Middle frontal gyrus (tissue), 1 donor: ENCODE measurements around the gene E4F1.

Experiments
- DNase-seq: peaks from one replicate; pipeline ENCODE4 v3.0.0-alpha.2; 2015; ENCODE audit warnings: low spot score; ENCODE audit errors: extremely low spot score

E4F1 gene, protein sequence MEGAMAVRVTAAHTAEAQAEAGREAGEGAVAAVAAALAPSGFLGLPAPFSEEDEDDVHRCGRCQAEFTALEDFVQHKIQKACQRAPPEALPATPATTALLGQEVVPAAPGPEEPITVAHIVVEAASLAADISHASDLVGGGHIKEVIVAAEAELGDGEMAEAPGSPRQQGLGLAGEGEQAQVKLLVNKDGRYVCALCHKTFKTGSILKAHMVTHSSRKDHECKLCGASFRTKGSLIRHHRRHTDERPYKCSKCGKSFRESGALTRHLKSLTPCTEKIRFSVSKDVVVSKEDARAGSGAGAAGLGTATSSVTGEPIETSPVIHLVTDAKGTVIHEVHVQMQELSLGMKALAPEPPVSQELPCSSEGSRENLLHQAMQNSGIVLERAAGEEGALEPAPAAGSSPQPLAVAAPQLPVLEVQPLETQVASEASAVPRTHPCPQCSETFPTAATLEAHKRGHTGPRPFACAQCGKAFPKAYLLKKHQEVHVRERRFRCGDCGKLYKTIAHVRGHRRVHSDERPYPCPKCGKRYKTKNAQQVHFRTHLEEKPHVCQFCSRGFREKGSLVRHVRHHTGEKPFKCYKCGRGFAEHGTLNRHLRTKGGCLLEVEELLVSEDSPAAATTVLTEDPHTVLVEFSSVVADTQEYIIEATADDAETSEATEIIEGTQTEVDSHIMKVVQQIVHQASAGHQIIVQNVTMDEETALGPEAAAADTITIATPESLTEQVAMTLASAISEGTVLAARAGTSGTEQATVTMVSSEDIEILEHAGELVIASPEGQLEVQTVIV

DNA sequence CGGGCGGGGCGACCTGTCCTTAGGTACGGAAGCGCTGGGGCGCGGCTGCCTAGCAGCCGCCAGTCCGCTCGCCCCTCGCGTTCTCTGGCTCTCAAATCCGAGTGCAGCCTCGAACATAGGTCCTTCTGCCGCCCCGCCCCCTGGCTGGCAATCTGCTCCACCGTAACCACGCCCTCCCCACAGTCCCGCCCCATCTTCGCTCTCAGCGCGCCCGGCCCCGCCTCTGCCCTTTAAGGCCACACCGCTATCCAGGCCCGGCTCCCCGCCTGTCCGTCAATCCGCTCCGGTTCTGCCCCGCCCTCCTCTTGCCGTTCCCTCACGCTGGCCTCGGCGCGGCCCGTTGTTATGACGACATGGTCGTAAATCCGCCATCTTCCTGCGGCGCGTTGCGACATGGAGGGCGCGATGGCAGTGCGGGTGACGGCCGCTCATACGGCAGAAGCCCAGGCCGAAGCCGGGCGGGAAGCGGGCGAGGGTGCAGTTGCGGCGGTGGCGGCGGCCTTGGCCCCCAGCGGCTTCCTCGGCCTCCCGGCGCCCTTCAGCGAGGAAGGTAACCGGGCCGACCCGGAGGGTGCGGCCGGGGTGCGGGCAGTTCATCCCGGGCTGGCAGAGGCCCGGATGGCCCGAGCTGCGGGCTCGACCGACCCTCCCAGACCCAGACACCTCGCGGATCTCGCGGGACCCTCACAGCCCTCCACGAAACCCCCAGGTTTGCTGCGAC, at the start of gene E4F1:
Gene E4F1, plus strand, starts transcription at position 371 of the 721 bp plus-strand sequence. Its CDS starts 23 bp downstream, at position 394.
- peak; percentile 94 for DNase-seq

DNA sequence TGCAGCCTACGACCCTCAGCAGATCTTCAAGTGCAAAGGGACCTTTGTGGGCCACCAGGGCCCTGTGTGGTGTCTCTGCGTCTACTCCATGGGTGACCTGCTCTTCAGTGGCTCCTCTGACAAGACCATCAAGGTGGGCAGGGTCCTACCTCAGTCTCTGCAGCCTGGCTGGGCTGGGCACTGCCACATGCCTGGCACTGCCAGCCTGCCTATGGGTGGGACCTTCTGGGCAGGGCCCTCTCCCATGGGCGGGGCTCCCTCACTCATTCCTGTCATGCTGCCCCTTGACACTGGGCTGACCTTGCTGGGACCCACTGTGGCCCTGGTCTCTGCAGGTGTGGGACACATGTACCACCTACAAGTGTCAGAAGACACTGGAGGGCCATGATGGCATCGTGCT, 49.5 kb upstream of the E4F1 start:
- DNase-seq = no peak

DNA sequence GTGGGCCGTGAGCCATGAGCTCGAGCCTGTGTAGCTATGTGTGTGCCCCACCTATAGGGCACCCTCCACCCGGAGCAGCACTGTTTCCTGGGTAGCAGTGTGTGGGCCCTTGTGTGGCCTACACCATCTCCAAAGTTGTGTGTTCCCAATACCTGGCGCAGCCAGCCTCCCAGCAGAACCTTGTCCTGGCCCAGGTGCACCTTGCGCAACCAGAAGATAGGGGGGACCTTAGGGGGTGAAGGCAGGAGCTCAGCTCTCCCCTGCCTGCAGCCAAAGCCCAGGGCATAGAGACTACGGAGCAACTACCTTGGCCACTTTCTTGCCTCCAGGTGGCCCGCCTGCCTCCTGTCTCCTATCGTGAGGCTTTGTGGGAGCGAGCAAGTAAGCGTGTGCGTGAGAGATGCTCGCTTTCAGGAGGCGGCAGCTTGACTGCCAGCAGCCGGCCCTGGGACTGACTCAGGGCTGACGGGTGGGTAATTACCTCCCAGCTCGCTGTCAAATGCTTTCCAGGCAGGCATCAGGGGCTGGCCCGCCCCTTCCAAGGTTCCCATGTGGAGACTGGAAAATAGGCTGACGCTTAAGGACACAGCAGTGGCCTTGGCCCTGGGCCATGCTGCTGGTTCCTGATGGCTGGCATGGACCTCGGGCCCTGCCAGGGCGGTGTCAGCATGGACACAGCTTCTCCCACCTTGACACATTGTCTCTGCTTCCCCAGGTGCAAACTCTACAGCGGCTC, 48.8 kb upstream of the E4F1 start:
- DNase-seq = no peak

DNA sequence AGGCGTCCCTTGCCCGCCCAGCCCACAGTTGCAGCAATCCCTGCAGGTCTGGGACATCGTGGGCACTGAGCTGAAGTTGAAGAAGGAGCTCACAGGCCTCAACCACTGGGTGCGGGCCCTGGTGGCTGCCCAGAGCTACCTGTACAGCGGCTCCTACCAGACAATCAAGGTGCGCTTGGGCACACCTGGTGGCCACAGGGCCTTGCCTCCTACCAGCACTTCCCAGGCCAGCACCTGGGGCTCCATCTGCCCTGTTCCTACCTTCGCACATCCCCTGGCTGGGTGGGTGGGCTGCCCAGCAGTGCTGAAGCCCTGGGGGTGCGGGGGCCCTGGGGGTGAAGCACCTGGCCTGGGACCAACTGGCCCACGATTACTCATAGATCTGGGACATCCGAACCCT, 47.9 kb upstream of the E4F1 start:
- DNase-seq = no peak

DNA sequence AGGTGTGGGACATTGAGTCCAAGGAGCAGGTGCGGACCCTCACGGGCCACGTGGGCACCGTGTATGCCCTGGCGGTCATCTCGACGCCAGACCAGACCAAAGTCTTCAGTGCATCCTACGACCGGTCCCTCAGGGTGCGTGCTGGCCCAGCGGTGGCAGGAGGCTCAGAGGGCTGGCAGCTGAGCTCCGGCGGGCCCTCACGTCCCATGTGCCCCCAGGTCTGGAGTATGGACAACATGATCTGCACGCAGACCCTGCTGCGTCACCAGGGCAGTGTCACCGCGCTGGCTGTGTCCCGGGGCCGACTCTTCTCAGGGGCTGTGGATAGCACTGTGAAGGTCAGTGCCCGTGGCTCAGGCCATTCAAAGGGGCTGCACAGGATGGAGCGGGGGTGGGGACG, 47.3 kb upstream of the E4F1 start:
- no peak for DNase-seq

DNA sequence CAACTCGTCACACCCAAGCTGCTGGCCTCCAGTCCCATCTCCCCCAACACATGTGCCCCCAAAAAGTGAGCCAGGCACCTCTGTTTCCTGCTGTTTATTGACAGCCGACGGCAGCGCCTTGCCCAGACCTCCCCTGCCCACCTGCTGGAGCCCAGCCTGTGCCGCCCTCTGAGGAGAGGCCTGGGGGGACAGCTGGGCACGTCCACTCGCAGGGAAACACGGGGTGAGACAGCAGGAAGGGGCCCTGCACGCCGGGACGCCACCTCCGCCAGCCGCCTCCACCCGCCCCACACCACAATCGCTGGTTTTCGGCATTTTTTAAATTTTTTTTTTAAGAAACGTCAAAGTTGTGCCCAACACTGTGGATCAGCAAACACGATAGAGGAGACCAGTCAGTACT, 46.3 kb upstream of the E4F1 start:
- DNase-seq = no peak

DNA sequence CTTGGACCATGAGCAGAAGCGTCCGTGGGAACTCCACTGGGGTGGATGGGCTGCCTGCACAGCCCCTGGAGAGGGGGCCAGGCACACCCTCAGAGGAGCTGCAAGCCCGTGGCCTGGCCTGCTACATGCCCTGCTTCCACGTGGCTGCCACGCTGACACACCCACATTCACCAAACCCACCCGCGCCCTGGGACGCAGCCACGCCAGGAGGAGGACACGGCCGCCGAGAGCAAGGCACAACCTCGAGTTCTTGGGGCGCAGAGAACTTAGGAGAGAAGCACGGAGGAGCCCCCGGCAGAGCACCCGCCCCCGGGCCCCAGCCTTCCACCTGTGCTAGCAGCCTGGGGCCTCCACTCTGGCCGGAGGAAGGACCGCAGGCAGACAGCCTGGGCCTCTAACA, 45.8 kb upstream of the E4F1 start:
- no peak for DNase-seq

DNA sequence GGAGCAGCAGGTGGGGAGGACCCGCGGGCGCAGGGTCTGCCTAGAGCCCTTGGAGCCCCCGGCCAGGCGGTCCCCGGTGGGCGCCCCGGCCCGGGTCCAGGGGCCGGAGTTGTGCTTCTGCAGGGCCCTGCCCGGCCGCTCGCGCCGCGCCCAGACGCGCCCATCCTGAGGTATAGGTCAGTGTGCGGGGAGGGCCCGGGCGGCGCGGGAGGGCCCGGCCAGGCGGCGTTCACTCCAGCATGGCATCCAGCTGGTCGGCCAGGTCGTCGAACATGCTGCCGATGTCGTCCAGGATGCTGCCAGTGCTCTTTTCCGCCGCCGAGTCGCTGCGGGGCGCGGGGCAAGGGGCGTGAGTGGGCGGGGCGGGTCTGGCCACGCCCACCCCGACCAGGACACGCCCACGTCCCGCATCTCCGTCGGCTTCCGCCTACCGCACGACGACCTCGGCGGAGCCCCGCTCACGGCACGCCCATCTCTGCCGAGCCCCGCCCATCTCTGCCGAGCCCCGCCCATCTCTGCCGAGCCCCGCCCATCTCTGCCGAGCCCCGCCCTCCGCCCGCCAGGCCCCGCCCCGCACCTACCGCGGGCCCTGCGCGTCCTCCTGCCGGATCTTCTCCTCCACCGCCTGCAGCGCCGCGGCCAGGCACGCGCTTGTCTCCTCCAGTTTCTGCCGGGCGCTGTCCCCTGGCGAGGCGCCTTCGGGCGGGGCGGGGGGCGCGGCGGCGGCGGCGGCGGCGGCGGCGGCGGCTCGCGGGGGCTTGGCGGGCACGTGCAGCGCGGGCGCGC, 44.9 kb upstream of the E4F1 start:
- DNase-seq = no peak

DNA sequence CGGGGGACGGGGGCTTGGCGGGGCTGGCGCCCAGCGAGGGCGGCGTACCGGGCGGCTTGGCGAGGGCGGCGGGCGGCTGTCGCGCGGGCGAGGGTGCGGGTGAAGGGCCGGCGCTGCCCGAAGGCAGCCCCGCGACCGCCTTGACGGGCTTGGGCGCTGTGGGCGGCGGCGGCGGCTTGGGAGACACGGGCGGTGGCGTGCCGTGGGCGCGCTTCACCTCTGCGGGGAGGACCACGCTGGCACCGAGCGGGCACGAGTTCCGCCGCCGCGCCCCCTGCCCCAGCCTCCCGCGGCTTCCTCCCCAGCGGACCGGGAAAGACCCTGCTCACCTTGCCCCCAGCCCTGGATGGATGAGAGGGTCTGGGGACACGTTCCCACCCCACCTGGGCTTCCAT, 44.3 kb upstream of the E4F1 start:
- DNase-seq = no peak

DNA sequence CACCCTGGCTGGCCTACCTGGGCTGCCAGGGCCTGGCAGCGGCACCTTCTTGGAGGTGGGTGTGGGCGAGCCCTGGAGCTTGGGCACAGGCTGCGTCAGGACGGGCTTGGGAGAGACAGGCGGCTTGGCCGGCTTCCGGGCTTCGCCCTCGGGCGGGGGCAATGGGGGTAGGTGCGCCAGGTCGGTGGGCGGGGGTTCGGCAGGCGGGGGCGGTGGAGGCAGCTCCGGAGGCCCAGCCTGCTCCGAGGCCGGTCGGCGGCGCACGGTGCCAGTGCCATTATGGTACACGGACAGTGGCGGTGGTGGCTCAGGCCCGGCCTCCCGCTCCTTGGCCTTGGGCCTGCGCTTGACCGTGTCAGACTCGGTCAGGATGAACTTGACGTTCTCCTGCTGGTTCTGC, 43.8 kb upstream of the E4F1 start:
- DNase-seq = no peak

DNA sequence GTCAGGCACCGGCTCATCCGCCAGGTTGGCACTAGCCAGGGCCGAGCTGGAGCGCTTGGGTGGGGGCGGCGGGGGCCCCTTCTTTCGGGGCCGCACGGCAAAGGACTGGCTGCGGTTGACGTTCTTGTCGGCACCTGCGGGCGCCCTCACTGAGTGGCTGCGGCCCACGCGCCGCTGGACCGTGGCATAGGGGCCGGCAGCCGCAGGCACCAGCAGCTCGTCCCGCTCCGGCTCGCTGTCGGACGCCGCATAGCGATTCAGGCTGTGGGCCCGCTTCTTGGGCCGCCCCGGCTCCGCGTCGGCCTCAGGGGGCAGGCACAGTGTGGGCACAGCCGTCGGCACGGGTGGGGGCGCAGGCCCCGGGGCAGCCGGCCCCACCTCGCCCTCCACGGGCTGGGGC, 42.9 kb upstream of the E4F1 start:
- DNase-seq = no peak

DNA sequence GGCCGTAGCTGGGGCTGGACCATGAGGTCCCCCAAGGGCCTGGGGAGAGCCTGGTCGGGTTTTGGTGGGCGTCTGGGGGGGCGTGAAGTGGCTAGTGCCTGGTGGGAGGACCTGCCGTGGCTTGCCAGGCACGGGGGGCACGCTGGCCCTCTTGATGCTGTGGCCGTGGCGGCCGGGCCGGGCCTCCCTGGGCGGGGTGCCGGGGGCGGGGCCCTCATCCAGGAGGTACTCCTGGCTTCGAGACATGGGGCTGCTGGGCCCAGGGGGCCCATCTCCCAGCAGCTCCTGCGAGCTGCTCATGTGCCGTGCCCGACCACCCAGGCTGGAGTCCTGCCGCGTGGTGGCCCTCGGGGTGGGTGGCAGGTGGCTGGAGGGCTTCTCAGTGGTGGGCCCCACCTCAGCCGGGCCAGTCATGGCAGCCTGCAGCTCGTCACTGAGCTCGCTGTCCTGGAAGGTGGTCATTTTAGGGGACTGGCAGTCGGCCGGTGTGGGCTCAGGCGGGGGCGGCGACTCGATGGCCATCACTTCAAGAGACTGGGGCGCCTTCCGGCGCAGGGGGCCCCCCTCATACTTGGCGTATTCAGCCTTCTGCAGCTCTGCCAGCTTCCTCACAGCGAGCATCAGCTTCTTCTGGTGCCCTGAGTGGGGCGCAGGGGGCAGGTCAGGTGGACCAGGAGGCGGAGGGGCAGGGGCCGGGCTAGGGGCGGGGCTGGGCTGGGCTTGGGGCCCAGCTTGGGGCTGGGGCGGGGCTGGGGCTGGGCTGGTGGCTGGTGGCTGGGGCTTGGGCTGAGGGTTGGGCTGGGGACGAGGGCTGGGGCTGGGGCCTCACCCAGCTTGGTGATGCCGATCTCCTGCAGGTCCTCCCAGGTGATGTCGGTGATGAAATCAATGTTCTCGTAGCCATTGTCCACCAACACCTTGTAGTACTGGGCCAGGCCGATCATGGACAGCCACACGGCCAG, 42.1 kb upstream of the E4F1 start:
- DNase-seq = no peak

DNA sequence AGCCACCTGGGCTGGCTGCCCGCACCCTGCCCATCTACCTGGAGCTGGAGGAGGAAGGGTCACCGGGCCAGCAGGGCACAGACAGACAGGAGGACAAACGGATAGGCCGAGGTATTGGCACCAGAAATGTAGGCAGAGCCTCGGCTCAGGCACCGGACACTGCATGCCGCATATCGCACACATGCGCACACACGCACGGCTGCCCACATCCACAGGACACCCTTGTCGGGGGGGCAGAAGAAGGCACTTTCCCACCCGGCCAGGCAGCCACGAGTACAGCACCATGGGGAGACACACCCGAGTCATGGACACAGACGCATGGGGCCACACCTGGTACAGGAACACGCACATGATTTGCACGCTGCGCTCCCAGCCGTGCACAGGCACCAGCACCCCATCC, 41.4 kb upstream of the E4F1 start:
- DNase-seq = no peak

DNA sequence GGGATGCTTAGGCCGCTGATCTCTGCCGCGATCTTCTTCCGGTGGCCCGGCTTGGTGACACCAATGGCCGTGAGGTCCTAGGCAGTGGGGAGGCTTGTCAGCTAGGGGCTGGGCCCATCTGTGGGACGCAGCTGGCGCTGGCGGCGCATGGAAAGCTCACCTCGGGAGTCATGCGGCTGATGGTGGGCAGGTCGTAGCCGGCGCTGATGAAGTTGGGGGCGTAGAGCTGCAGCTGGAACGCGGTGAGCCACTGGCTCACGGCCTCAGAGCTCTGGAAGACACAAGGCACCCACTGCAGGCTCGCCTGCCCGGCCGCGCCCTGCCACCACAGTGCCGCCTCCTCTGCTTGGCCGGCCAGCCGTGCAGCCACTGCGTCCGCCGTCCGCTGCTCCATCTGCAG, 39.7 kb upstream of the E4F1 start:
- no peak for DNase-seq

DNA sequence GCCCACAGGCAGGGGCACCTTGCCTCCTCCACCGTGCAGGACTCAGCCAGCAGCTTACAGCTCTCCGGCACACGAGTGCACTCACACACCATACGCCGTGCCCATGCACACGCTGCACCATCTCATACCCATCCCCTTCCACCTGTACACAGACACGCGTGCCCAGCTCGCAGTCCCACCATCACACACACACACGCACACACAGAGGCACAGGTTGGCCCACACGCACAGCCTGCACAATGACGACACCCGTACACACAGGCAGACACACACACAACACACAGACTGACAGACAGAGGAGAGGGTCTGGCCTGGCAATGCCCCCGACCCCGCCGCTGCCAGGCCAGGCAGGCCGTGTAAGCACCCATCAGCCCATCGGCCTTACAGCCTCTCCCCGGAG, 39.0 kb upstream of the E4F1 start:
- DNase-seq = no peak

DNA sequence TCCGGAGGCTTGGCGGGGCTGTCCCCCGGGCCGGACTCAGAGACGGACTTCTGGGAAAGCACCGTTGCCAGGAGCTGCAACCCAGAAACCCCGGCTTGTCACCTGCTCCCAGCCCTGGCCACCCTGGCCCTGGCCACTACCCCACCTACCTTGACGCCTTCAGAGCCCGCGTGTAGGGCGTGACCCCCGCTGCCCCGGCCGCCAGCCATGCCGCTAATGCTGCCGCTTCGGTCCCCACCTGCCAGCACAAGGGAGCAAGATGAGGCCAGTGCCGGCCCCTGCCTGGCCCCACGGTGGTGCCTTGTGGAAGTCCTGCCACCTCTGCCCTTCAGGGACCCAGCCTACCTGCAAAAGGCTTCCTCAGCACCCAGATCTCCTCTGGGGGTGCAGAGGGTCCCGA, 38.4 kb upstream of the E4F1 start:
- no peak for DNase-seq

DNA sequence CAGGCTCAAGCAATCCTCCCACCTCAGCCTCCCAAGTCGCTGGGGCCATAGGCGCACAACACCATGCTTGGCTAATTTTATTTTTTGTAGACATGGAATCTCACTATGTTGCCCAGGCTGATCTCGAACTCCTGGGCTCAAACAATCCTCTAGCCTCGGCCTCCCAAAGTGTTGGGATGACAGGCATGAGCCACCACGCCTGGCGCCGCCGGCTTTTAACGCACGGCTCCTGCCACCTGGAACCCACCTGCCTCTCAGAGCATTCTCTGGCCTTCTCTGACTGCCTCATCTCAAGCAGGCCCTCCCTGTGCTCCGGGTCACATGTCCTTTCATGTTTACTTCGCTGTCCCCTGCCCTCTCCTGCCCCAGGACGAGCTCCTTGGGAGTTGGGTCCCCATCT, 37.3 kb upstream of the E4F1 start:
- DNase-seq = no peak

DNA sequence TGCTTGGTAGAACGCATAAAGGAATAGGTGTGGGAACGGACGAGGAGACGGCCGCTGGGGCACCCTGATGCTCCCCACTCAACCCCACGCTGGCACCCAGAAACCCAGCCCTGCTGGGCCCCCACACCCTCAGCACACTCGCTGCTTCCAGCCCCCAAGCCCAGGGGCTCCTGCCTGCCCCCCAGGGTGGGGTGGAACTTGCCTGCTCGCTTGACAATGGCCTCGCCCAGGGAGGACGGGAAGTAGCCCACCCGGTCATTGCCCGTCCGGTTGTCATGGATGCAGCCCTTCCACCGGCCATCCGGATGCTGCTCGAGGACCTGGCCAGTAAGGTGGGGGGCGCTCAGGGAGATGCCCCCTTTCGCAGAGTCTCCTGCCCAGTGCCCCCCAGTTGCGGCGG, 36.9 kb upstream of the E4F1 start:
- no peak for DNase-seq

DNA sequence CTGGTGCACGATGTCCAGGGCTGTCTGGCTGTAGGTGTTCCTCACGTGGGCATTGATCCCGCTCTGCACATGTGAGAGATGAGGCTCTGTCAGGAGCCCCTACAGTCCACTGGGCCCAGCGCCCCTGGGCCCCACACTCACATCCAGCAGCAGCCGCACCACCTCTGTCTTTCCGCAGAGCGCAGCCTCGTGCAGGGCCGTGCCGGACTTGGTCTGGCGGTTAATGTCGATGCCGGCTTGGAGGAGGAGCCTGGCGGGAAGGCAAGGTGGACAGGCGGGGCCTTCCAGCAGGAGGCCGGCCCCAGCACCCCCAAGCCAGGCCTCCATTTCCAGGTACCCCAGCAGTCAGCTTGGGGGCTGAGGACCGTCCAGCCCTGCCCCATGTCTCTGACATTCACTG, 36.2 kb upstream of the E4F1 start:
- no peak for DNase-seq

DNA sequence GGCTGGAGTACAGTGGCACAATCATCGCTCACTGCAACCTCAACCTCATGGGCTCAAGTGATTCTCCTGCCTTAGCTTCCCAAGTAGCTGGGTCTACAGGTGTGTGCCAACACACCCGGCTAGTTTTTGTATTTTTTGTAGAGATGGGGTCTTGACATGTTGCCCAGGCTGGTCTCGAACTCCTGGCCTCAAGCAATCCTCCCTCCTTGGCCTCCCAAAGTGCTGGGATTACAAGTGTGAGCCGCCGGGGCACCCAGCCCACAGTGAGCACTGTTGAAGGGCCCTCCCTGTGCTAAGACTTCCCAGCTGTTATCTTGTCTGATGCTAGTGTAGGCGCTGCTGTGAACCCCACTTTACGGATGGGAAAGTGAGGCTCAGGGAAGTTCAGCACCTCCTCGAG, 35.0 kb upstream of the E4F1 start:
- DNase-seq = no peak
